ENCODE data around the gene ABLIM1.
A peak's percentile ranks its signal among the peaks of the same experiment; 100 is the strongest.

ABLIM1 gene

DNA sequence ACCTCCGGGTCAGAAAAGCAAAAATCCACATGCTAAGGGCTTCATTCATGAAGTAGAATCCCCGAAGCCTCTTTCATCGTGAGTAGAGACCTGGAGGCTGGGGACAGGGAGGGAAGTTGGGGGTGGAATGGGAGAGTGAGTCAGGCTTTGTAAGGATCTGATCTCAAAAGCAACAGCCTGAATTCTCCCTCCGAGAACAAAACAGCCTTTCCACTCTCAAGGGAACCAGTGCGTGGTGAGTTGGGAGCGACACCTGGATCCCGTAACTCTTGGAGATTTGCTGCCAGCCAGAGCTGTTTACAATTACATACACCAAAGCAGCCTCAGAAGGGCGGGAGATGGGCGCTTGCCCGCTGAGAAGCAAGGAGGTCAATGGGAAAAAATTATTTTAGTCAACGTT is 264.6 kb downstream of the ABLIM1 start:
- H3K4me3 ChIP-seq (ENCODE audit: low read depth, low read length): no peak overlapping the region
- TF ChIP-seq, protein P1, sequence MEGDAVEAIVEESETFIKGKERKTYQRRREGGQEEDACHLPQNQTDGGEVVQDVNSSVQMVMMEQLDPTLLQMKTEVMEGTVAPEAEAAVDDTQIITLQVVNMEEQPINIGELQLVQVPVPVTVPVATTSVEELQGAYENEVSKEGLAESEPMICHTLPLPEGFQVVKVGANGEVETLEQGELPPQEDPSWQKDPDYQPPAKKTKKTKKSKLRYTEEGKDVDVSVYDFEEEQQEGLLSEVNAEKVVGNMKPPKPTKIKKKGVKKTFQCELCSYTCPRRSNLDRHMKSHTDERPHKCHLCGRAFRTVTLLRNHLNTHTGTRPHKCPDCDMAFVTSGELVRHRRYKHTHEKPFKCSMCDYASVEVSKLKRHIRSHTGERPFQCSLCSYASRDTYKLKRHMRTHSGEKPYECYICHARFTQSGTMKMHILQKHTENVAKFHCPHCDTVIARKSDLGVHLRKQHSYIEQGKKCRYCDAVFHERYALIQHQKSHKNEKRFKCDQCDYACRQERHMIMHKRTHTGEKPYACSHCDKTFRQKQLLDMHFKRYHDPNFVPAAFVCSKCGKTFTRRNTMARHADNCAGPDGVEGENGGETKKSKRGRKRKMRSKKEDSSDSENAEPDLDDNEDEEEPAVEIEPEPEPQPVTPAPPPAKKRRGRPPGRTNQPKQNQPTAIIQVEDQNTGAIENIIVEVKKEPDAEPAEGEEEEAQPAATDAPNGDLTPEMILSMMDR (IDR thresholded peaks at IDR 0.05; ENCODE audit: borderline replicate concordance, insufficient read depth, low read depth, low read length): no peak

DNA sequence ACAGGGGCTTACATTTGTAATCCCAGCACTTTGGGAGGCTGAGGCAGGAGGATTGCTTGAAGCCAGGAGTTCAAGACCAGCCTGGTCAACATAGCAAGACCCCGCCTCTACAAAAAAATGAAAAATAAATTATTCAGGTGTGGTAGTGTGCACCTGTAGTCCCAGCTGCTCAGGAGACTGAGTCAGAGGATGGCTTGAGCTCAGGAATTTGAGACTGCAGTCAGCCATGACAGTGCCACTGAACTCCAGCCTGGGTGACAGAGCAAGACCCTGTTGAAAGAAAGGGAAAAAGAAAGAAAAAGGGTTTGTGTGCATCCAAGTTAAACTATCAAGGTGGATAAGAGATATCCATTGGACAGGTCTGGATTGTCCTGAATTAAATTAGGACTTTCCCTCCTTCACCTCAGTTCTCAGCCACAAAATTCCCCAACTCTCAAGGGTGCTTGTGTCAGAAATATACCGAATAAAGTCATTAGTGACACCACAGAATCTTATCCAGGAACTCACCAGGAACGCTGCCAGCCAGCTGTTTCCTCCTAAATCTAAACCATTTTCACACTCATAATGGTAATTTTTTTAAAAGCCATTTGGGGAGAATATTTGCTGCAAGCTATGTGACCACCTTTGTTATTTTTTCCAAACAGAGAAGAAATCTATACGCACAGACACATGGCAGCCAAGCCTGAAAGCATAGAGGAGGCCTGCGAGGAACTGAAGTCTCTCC is 265.8 kb downstream of the ABLIM1 start:
- TF ChIP-seq, protein P1 (IDR thresholded peaks at IDR 0.05; ENCODE audit: borderline replicate concordance, insufficient read depth, low read depth, low read length): no peak
- H3K4me3 ChIP-seq (ENCODE audit: low read depth, low read length): no peak overlapping the region

DNA sequence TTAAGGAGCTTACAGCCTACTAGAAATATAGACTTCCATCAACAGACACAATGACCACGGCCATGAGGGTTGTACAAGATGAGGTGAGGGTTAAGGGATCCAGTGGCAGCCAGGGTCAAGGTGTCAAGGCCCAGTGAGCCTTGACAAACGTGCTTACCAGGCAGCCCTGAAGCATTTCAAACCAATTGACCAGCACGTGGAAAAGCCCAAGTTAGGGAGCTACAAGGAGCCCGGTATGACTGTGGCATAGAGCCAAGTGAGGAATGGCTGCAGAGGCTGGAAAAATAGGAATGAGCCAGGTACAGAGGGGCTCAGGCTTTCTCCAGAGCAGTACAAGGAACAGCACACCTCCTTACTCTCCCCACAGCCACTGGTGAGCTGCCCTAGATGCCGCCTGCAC is 266.5 kb downstream of the ABLIM1 start:
- H3K4me3 ChIP-seq (ENCODE audit: low read depth, low read length): no peak overlapping the region
- TF ChIP-seq, protein P1 (IDR thresholded peaks at IDR 0.05; ENCODE audit: borderline replicate concordance, insufficient read depth, low read depth, low read length): no peak

DNA sequence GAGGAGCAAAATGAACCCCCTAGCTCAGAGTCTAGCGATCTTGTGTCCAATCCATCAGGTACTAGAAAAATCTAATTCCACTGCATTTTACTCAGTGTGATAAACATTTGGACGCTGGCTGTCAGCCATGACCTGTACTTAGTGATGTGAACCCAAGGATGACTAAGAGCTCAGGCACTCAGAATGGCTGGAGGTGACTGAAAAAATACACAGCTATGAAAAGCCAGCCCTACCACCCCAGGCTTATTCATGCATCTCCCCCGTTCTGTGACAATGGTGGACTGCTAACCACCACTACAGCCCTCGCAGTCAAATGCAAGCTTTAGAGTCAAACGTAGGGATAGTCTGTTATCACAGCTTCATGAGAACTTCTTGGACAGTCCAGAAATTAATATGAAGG is 268.6 kb downstream of the ABLIM1 start:
- TF ChIP-seq, protein P1 (IDR thresholded peaks at IDR 0.05; ENCODE audit: borderline replicate concordance, insufficient read depth, low read depth, low read length): no peak
- no peak overlapping the region for H3K4me3 ChIP-seq (ENCODE audit: low read depth, low read length)

DNA sequence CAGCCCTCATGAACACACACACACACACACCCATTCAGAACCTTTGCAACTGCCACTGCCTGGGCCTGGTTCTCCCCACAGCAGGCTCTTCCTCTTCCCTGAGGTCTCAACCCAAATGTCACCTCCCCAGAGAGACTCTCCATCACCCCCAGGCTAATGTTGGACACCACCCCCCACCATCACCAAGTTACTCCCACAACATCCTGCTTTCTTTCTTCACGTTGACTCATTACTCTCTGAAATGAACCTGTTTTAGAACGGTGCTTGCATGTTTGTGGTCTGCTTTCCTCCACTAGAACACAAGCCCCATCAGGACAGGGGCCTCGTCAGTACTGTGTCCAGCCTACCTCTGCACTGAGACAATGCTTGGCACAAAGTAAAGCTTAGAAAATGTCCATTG is 269.8 kb downstream of the ABLIM1 start:
- H3K4me3 ChIP-seq (ENCODE audit: low read depth, low read length): no peak overlapping the region
- TF ChIP-seq, protein P1 (IDR thresholded peaks at IDR 0.05; ENCODE audit: borderline replicate concordance, insufficient read depth, low read depth, low read length): no peak

DNA sequence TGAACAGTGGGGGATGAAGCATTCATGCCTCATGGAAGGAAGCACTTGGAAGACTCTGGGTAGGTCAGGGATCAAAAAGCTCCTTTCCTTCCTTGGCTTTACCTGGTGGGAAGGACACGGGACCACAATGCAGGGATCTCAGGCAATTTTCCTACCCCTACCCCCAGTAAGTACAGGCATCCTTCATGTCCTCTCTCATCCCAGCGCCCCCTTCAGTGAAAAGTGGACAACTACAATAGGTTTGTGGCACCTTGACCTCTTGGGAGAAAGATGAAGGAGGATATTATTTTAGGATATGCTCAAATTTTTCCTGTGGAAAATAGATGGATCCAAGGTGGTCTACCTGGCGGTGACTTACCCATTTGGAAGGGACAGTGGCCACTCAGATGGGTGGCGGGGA is 270.3 kb downstream of the ABLIM1 start:
- TF ChIP-seq, protein P1 (IDR thresholded peaks at IDR 0.05; ENCODE audit: borderline replicate concordance, insufficient read depth, low read depth, low read length): 0 out of 2 replicates have a peak, but pooled peaks have one; percentile 8
- H3K4me3 ChIP-seq (ENCODE audit: low read depth, low read length): no peak overlapping the region

DNA sequence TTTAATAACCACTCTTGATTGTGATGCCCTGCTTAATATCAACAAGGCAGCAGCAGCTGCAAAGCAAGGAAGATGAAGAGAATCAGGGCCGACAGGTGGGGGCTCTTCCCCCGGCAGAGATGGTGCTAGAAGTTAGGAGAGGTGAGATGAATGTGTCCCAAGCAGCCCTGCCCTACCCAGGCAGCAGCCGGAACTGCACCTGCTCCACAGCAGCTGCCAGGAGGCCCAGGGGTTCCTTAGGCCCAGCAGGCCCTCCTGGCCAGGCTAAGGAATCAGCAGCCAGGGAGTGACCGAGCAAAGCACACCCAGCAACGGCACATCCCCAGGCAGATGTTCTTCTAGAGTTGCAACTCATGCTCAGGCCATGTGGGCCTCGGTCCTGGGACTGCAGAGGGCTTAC is 271.6 kb downstream of the ABLIM1 start:
- no peak overlapping the region for H3K4me3 ChIP-seq (ENCODE audit: low read depth, low read length)
- TF ChIP-seq, protein P1 (IDR thresholded peaks at IDR 0.05; ENCODE audit: borderline replicate concordance, insufficient read depth, low read depth, low read length): peak; percentile 24; the same call in 1 of the 2 replicates

All from GM12875 (cell line).